ENCODE measurements around the gene CARMIL1. TPM values are rescaled to one million over a fixed set of nuclear protein-coding genes. Genes with fewer than 3 reads are reported as not detected.

CARMIL1 gene
- polyA plus RNA-seq, 1 donor = 2.4 TPM

- DNase-seq = no peak
These were observed 32.2 kb downstream of the CARMIL1 start for GRCh38 chr6:25311331-25311840.

DNA sequence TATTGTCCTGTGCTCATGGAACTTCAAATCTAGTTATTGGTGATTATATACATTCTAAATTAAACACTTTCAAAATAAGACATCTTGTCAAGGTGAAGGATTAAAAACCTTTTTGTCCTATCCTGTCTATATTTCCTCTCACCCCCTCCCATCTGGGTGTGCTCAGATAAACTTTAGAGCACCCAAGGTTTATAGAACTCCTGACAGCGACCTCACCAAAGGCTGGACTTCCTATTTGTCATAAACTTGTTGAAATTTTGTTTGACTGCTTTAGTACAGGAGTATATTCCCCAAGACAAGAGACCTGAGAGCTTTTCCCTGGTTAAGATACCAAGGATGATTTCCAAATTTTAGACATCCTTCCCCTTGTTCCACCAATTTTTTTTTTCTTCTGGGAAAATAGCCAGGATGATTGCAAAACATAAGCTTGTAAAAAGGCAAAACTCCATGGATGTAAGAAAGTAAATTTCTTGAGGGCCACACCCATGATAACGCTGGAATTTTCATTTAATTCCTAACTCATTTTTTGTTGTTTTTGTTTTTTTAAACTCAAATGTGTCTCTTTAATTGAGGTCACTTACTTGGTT lies 33.0 kb downstream of the CARMIL1 start:
- peak; percentile 50 for DNase-seq

GRCh38 chr6:25312703-25313102 lies 33.5 kb downstream of the CARMIL1 start:
- DNase-seq = no peak

- no peak for DNase-seq
These were observed 35.5 kb downstream of the CARMIL1 start for GRCh38 chr6:25314509-25315175.

- no peak for DNase-seq
These were observed 36.3 kb downstream of the CARMIL1 start for GRCh38 chr6:25315194-25316177.

GRCh38 chr6:25316626-25317025 lies 37.5 kb downstream of the CARMIL1 start:
- no peak for DNase-seq

GRCh38 chr6:25318589-25318988 lies 39.4 kb downstream of the CARMIL1 start:
- no peak for DNase-seq

GRCh38 chr6:25320459-25320858 lies 41.3 kb downstream of the CARMIL1 start:
- DNase-seq = no peak

- DNase-seq = no peak
These were observed 43.5 kb downstream of the CARMIL1 start for GRCh38 chr6:25322692-25323091.

DNA sequence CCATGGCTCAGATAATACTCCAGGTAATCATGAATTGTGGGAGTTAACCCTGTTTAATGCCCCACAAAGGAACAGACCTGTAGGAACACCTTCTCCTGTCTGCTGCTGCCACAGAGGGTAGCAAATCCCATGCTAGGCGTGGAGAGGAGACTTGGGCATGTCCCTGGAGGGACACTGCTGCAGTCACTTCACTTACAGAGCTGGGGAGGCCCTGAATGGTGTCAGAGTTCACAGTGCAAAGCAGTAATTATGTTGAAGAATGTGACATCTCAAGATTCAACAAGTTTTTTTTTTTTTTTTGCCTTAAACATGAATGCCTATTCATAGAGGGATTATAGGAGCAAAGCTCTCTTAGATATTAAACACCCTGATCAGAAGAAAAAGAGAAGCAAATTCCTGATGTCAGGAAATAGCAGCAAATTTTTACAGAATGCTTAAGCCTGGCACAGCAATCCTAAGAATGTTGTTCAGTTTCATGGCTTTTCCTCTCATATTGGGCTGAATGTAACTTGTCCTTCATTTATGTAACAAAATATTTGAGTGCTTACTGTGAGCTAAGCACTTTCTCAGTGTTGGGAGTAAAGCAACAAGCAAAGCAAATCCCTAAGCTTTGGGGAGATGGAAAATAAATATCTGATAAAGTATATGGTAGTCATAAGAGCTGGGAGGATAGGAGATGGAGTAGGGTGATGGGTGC lies 45.0 kb downstream of the CARMIL1 start:
- no peak for DNase-seq

DNA sequence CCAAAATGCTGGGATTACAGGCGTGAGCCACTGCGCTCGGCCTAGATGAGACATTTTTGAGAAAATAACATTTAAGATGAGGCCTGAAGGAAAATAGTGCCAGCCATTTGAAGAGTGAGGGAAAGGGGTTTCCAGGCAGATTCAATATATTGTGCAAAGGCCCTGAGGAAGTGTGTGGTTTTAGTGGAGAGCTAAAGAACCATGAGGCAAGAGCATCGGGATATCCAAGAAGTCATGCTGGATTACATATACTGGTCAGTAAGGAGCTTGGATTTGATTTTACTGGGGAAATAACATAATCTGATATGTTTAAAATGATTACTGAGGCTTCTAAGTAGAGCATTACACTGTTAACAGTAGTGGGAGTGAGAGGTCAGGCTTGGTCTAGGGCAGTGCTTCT lies 47.0 kb downstream of the CARMIL1 start:
- DNase-seq = no peak

GRCh38 chr6:25326960-25327359 lies 47.8 kb downstream of the CARMIL1 start:
- DNase-seq = no peak

DNA sequence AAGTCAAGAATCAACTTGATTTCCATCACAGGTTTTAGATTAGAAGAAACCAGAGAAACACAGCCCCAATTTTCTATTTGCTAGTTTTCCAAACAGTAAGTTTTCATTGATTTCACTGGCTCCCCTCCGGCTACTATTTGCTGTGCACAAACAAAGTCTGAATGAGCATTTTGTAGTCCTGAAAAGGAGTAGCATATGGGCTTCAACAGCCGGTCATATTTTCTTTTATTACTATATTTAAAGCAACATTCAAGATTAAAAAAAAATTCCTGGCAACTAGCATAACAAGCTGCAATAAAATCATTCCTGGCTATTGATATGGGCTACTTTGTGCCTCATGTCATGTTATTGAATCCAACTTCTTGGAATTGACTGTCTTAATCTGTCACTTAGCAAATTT lies 48.3 kb downstream of the CARMIL1 start:
- no peak for DNase-seq

DNA sequence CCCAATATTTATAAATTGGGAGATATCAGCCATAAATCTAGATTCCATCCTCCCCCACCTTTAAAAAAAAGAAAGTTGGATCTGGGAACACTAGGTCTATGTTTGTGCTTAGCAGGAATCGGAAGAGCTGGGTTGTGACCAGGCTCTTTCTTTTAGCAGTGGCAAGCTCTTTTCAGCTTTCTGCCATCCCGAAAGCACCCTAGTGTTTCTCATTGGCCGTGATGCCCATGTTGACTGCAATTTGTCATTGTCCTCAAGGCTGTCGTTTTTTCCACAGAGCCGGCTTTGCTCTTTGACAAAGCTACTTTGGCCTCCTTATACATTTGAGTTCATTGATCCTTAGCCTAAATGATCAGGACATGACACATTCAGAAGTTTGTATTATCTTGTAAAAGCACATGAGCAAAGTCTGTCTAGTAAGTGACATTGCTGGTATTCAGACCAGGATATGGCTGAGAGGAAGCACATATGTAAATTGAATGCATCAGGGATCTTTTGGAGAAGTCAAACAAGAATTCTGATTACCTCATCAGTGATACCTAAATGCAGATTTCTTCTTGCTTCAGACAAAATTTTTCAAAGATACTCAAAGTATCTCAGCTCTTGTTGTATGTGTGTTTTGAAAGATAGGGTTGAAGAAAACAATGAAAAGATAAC lies 50.1 kb downstream of the CARMIL1 start:
- no peak for DNase-seq

DNA sequence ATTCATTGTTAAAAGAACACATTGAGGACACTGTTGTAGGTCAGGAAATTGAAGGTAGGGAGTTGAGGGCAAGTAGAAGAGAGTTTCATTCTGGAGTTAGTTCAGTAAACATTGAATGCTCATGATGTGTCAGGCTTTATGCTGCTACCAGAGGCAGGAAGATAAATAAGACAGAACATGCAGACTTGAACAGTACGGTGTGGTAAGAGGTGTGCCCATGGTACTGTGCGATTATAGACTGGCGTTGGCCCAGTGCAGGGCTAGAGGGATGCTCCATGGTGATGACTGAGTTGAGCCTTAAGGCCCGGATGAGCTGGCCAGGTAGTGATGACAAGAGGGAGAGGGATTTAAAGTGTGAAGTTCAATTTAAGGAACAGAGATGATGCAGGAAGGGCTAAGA lies 50.8 kb downstream of the CARMIL1 start:
- no peak for DNase-seq

DNA sequence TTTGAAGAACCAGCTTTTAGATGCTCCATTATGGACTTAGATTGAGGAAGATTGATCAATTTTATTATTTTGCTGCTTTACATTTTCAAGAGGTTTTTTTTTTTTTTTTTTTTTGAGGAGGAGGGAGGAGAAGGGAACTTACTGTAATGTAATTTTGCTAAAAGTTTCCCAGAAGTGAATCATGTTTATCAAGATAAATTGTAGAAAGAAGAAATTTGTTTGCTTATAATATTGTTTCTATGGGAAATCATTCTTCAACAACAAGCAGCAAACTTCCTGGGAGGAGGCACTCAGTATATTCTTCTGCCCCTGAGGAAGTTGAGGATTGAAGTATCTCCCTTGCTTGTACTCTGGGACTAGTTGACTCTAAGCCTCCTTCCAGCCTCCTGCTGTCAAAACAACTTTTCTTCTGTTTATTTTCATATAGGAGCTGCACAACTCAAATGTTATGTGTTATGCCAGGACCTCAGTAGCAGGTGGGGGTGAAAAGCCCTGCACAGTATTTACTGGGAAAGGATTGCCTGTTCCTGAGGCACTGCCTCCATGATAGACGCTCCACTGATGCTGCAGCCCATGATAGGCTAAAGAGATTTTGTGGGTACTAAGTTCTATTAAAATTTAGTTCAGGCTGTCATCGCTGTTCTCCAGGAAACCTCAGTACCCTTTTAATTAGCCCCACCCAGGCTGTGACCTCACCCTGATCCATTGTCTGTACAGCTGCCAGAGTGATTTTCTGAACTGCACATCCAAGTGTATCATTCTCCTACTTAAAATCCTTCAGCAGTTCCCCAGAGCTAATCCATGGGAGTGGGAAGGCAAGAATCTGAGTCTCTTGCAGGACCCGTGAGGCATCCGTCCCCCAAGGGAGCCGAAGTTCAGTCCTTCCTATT lies 51.9 kb downstream of the CARMIL1 start:
- DNase-seq = no peak

DNA sequence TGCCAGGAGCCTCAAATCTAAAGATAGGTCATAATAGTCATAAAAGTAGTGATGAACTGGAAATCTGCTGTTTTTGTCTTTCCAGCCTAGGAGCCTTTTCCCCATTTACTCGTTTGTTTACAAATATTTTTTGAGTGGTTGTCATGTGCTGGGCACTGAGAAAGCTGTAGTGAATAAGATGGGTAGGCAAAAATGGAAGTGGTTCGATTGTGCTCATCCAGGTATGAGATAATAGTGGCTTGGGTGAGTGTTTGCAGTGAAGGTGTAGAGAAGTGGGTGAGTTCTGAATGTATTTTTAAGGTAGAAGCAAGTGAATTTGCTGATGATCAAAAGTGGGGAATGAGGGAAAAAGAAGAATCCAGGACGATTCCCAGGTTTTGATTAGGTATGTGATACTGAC lies 53.0 kb downstream of the CARMIL1 start:
- no peak for DNase-seq

DNA sequence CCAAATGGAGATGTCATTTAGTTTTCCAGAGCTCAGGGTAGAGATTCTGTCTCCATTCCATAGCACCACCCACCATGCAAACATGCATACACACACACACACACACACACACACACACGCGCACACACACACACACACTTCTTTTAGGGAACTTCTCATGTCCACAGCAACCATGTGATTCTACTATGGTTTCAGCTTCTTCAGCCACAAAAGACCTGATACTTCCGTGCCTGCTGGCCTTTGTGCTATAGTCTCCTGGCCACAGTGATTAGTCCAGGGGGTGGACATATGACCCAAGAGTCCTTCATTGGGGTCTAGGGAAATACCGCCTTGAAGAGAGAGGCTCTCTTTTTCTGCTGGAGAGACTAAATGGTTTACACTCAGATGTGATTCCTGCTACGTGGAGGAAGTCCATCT lies 53.5 kb downstream of the CARMIL1 start:
- no peak for DNase-seq

DNA sequence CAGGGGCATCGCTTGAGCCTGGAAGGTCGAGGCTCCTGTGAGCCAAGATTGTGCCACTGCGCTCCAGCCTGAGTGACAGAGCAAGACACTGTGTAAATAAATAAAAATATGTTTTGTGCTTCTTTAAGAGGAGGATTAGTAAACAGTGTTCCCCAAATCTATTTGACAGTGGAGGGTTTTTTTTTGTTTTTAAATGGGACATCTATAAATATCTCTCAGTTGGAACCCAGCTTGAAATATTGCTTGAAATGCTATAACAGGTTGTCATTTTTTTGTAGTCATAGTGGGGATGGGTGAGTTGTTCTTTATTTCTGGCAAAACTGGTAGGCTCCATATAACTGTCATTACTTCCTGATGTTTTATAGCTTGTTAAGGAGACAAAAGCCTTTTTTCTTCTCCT lies 54.3 kb downstream of the CARMIL1 start:
- no peak for DNase-seq

- DNase-seq = no peak
These were observed 55.6 kb downstream of the CARMIL1 start for GRCh38 chr6:25334793-25335192.

- no peak for DNase-seq
These were observed 57.8 kb downstream of the CARMIL1 start for GRCh38 chr6:25336996-25337395.

All from hindlimb muscle (tissue), 1 donor.